GM21515 (cell line): ENCODE results near the gene P2RX4.
"Not testable (repeated sequence)": the region's sequence is repeated elsewhere in the genome, so short reads cannot be mapped to it uniquely, and the experiment has no call there.

Experiments
- ATAC-seq: cut with Tn5 transposase; IDR thresholded peaks from one replicate; pipeline ENCODE4 v1.9.1; 2021; ENCODE audit not compliant: unreplicated experiment

Gene P2RX4

GRCh38 chr12:121273364-121273896 lies 63.5 kb downstream of the P2RX4 start:
- no peak for ATAC-seq

GRCh38 chr12:121274036-121274763 lies 64.3 kb downstream of the P2RX4 start:
- ATAC-seq = no peak

DNA sequence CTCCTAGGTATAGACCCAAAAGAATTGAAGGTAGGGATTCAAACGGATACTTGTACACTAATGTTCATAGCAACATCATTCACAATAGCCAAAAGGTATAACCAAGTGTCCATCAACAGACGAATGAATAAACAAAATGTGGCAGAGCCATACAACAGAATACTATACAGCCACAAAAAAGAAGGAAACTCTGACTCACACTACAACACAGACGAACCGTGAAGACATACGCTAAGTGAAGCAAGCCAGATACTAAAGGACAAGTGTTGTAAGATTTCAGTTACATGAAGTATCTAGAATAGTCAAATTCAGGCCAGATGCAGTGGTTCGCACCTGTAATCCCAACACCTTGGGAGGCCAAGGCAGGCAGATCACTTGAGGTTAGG lies 67.4 kb downstream of the P2RX4 start:
- no peak for ATAC-seq

DNA sequence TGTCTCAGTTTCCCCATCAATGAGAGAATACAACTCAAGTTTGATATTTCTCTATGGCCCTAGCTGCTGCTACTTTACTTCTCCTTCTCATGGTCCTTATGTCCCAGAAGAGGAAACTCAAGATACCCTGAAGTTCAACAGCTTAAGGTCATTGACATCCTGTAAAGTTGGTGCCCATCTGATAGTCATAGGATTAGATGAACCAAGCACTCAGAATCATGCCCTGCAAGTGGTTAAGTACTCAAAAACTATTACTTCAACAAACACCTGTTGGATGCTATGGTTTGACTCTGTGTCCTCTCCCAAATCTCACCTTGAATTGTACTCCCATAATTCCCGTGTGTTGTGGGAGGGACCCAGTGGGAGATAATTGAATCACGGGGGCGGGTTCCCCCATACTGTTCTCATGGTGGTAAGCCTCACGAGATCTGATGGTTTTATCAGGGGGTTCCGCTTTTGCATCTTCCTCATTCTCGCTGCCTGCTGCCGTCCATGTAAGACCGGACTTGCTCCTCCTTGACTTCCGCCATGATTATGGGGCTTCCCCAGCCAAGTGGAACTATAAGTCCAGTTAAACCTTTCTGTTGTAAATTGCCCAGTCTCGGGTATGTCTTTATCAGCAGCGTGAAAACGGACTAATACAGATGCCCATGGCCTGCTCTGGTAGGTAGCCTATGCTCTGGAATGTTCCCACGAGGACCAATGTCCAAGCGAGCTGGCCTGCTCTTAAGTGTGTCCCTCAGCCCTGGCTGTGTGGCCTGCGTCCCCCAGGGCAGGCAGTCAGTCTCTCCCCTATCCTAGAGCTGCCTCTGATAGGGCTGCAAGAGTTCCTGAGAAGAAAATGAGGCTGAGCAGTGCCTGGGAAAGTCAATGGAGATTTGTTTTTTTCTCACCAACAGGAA lies 68.5 kb downstream of the P2RX4 start:
- no peak for ATAC-seq

DNA sequence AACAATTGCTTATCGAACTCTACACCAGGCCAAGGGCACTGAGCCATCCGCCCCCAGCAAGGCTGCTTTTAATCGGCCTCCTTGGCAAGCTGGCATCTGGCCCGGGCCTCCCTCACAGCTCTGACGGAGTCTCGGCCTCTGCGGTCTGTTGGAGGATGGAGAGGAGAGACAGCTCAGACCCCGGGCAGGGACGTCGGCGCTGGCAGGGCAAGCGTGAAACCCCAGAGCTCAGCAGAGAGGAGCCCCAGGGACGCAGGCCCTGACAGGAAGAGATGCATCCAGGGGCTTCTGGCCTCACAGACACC lies 69.1 kb downstream of the P2RX4 start:
- no peak for ATAC-seq

DNA sequence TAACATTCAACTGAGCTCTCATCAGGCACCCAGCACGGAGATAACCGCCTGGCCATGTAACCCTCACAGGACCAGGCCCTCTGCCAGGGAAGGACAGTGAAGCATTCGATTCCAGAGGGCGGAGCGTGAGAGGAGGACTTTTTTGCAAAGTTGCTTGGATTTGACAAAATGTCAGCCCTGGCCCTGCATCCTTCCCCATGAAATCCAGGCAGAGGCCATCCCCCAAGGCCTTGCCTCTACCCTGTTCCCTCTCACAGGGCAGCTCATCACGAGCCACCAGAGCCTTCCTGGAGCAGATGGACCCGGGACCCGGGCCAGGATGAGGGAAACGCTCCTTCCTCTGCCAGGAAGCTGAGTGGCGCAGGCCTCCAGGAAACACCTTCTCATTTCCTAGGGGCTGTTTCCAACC lies 69.6 kb downstream of the P2RX4 start:
- no peak for ATAC-seq

DNA sequence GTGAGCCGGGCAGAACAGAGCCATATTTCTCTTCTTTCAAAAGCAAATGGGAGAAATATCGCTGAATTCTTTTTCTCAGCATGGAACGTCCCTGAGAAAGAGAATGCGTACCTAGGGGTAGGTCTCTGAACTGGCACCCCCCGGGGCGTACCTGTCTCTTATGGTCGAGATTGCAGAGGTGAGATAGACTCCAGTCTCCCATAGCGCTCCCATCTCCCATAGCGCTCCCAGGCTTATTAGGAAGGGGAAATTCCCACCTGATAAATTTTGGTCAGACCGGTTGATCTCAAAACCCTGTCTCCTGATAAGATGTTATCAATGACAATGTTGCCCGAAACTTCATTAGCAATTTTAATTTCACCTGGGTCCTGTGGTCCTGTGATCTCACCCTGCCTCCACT lies 70.6 kb downstream of the P2RX4 start:
- not testable (repeated sequence) for ATAC-seq

GRCh38 chr12:121281116-121281515 lies 71.2 kb downstream of the P2RX4 start:
- ATAC-seq = not testable (repeated sequence)

GRCh38 chr12:121282072-121282742 lies 72.3 kb downstream of the P2RX4 start:
- no peak for ATAC-seq

- not testable (repeated sequence) for ATAC-seq
Measured at GRCh38 chr12:121282910-121283309, 73.0 kb downstream of the P2RX4 start.

- no peak for ATAC-seq
Measured at GRCh38 chr12:121283388-121283787, 73.5 kb downstream of the P2RX4 start.
